Measurements from ENCODE around the gene GPR55.

- TF ChIP-seq, protein P1, sequence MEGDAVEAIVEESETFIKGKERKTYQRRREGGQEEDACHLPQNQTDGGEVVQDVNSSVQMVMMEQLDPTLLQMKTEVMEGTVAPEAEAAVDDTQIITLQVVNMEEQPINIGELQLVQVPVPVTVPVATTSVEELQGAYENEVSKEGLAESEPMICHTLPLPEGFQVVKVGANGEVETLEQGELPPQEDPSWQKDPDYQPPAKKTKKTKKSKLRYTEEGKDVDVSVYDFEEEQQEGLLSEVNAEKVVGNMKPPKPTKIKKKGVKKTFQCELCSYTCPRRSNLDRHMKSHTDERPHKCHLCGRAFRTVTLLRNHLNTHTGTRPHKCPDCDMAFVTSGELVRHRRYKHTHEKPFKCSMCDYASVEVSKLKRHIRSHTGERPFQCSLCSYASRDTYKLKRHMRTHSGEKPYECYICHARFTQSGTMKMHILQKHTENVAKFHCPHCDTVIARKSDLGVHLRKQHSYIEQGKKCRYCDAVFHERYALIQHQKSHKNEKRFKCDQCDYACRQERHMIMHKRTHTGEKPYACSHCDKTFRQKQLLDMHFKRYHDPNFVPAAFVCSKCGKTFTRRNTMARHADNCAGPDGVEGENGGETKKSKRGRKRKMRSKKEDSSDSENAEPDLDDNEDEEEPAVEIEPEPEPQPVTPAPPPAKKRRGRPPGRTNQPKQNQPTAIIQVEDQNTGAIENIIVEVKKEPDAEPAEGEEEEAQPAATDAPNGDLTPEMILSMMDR (conservative IDR thresholded peaks at IDR 0.05; ENCODE audit: low read depth, low read length): no peak
- TF ChIP-seq EZH2 (IDR thresholded peaks at IDR 0.05; ENCODE audit: borderline replicate concordance, low read depth, low read length, poor library complexity, severe bottlenecking): no peak
These were observed 5.4 kb downstream of the GPR55 start for GRCh38 chr2:230919681-230920080.

All from A673 (cell line).